Fibroblast of skin of left quadriceps (primary cell): ENCODE results near the gene DSCAM.
A peak's percentile ranks its signal among the peaks of the same experiment; 100 is the strongest.

ENCODE experiments used
- DNase-seq, 2 experiments: peaks; one replicate each; pipeline ENCODE4 v3.0.0-alpha.2; 2013; ENCODE audit warnings: low read depth in 2 of 2

Gene DSCAM

DNA sequence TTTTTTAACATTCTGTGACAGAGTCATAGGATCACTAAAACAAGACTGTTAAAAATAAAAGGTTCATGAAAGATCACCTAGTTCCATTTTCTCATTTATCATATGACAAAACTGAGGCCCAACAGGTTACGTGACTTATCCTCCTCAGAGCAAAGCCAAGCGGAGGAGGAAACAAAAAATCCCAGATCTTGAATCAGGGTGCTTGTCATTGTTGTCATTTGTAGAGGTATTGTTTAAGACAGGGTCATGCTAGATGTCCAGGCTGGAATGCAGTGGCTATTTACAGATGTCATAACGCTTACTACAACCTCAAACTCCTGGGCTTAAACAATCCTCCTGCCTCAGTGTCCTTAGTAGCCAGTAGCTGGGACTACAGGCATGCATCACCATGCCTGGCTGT, 293.2 kb downstream of the DSCAM start:
- DNase-seq = no peak

DNA sequence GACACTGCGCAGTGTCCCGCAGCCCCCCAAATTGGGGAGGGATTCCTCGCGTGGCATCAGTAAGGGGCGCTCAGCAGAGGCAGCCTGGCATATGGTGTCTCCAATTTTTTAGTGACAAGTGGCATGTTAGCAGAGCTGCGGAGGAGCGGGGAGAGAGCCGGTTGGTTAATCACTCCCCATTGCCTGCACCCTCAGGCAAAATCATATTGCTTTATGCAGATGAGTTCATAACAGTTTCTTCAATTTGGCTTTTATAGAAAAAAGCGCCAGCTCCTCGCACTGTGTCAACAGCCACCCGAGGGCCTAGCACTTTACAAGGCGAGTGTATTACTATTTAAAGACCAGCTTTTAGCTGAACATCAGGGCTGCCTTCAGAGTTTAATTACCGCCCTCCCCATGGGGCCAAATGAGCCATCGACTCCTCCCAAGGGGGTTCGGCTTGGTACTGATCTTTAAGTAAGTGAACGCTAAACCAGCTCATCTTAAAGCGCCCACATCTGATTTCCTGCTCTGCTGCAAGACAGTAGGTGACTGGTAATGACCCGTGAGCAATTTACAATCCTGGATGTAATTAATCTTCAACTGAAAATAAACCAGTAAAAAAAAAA, 298.9 kb downstream of the DSCAM start:
- no peak for DNase-seq

DNA sequence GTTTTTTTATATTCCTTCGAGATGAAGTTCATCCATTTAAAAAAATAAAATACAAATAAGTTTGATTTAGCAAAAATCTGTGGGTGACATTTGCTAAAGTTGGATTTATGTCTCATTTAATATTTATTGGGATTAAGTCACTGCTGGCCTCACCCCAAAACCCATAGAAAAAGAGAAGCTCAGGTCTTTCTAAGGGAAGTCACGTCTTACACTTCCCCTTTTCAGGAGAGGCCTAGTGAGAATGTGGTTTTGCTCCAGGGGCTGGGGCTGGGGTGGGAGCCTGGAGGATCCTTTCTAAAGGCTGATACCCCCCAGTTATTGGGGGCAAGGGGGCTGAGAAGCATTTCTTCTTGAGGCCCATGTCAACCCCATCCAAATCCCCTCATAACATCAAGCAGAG, 300.3 kb downstream of the DSCAM start:
- DNase-seq = no peak

DNA sequence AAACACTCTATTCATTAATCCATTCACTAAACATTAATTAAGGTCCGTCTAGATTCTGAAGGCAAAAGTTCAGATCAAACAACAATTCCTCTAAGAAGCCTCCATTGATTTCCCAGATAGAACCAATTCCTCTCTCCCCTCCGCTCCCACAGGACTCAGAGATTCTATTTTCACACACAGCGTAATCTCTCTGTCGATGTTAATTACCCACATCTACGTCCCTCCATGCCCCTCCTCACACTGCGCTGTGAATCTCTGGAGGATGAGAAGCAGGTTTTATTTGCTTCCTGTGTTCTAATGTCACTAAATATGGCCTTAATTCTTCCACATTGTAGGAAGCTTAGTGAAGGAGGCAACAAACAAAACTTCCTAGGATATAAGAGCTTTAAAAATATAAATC, 306.7 kb downstream of the DSCAM start:
- no peak for DNase-seq

DNA sequence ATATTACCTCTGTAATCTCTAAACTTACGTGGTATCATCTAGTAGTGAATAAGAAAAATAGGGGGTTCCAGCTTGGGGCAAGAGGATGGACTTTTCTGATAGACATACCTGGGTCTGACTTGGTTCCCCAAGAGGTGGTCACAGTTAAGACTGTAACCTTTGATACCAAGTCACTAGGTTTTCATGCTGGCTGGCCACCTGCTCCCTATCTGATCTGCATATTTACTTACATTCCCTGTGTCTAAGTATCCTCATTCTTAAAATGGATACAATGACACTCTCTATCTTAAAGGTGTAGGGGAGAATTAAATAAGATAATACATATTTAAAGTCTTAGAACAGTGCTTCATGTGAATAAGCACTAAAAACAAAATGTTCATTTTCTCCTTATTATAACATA, 312.1 kb downstream of the DSCAM start:
- DNase-seq = no peak

DNA sequence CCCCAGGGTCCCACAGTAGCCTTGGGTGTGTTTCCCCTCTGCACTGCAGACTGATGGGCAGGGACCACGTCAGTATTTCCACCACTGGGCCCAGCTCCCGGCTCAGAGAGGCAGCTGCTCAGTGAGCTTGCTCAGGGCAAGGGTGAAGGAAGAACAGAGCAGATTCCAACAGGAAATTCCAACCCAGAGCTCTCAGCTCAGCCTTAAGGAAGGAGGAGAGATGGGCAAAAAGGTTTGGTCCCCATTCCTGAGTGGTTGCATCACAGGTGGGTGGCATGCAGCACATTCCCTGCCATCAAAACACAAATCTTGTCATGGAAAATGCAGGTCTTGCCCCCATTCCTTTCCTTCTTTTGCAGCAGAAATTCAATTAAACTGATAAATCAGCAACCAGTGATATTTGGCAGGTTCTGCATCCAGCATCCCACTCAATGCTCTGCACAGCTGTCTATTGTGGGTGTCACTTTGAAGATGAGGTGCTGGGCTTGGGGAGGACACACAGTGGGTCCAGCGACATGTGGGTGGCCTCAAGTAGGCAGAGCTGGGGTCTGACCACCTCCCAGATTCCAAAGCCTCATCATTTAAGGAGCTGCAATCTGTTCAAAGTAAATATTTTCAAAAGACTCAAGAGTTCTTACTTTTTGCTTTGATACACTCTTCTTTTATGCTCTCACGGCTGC, 315.4 kb downstream of the DSCAM start:
- no peak for DNase-seq

DNA sequence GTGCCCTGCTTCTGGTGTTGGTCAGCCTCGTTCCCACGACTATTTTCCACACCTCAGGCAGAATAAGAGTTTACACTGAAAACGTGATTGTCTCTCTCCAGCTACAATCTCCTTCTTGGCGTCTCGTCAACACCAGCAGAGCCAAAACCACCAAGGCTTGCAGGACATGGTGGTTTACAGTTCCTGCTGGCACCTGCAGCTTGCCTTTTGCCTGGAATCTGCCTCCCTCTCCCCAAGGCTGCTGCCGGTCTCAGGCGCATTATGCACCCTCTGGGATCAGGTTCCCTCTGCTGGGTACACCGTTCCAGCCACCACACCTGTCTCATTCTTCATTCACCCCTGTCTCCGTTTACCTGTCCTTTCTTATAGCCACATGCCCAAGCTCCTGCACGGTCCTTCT, 315.9 kb downstream of the DSCAM start:
- DNase-seq = no peak

DNA sequence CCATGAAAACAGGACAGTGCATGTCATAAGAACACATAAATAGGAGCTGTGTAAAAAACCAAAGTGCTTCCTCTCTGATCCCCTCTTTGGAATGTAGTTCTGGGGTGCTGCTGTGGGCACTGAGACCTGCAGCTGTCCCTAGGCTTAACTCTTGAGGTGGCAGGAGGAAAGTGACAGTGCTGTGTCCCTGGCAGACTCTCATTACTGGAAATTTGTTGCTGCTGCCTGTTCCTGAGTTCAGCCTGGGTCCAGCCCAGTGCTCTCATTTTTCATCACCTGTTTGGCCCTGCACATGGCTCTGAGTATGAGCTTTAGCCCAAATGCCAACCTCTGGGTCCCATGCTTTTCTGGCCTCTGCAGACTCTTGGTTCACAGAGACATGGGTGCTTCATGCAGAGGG, 329.3 kb downstream of the DSCAM start:
- DNase-seq = no peak

DNA sequence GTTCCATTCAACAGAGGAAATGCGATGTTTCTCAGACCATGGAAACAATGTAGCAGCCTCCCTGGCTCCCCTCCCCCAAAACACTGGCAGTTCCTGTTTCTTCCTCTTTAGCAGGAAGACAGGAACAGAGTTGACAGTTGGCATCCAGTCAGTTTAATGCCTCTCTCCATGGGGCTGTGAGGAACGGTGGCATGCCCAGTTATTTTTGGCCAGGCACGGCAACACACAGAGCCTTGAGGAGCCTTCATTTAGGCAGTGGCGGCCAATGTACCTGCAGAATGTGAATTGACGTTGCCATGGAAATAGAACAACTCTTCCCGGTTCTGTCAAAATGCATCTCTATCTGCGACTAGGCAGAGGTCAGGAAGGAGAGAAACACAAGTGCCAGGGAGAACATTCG, 330.6 kb downstream of the DSCAM start:
- no peak for DNase-seq

DNA sequence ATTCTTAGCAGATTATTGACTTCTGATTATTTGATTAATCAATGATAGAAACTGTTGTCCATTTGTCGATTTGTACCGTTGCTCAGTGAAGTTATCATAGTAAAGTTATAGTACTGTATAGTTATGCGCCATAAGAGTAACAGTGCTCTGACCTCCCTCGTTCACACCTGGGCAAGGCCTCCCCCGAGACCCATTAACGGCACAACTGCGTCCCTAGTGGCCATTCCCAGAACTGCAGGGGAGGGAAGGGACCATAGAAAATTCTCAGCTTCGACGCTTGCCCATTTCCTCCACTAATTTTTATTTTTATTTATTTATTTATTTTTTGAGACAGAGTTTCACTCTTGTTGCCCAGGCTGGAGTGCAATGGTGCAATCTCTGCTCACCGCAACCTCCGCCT, 334.4 kb downstream of the DSCAM start:
- no peak for DNase-seq

DNA sequence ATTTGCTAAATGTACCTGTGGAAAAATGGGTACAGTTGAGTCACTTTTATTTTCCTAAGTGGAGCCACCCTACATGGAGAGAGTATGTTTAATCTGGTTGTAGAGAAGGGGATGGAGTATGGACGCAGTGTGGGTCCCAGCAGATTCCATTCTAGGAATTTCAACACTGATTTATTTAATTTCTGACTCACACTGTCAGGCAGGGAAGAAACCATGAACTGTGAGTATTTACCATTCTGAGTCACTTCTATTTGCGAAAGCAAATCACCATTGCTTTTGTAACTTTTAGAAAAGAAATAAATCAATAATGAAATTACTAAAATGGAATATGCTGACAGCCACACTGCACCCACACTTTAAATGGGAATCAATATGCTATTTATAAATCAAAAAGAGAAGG, 339.0 kb downstream of the DSCAM start:
- DNase-seq = peak; percentile 85 to 86

DNA sequence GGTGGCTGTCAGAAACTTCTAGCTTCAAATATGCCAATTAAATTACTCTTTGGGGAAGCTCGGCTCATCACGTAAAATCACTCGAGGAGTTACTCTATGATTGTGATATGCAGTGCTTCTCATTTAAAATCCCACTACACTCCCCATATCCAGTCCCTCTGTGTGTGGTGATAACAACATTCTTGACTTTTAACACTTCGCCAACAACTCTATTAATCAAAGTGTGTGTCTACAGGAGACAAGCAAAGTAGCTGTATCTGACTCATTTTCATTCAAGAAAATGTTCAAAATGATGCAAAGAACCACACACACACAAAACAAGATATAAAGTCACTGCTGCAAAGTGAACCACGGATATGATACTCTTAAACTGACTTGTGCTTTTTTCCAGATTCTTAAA, 341.3 kb downstream of the DSCAM start:
- peak; percentile 77 to 78 for DNase-seq

DNA sequence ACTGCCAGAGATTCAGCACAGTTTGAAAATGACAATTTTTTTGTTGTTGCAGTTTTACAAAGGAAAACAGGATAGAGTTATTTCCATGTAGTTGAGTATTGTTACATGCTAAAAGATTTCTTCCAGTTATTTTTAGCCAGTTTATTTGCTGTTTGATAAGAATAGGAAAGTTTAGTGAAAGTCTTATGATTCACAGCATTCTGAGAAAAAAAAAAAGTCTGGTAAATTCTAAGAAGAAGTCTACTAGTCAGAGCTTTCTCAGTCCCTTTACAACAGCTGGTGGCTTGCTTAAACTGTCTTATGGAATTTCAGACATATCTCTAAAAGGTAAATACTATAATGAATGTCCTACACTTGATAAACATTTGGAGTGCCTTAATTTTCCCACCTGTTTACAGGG, 341.7 kb downstream of the DSCAM start:
- DNase-seq = no peak

DNA sequence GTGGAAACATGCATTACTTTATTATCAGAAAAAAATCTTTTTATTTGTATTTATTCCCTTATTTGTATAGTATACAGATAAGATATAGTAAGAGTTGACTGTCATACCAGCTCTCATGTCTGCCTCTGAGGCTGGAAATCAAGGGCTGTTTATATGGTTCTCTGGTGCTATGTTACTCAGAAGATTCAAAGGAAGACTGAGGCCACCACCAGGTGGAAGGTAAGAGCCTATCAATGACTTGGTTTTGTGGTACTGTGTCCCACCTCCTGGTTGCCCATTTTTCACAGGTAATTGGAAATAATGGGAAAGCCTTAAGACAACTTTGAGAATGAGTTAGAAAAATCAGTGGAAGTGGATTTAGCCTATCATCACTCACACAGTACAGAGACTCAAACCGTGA, 342.1 kb downstream of the DSCAM start:
- DNase-seq = no peak

DNA sequence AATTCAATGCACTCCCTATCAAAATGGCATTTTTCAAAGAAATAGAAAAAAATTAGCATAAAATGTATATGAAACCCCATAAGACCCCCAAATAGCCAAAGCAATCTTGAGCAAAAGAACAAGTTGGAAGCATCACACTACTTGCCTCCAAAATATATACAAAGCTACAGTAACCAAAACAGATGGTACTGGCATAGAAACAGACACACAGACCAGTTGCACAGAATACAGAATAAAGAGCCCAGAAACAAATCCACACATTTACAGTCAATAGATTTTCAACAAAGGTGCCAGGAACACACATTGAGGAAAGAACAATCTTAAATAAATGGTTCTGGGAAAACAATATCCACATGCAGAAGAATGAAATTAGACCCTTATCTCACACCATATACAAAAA, 350.8 kb downstream of the DSCAM start:
- no peak for DNase-seq

DNA sequence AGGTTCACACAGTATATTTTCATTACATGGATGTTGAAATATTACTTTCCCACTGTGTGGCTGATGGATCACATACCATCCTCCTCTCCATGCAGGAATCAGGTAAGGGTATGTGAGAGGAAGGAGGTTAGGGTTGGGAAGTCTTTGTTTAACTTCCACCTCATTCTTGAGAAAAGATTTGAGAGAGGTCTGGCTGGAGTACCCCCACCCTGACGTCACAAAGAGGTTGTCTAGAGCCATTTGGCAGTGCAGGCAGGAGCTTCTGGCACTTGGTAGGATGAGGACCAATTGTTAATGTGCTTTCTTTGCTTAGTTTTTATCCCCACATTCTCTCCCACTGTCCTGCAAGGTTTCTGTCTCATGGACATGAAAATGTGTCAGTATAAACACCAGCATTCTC, 356.6 kb downstream of the DSCAM start:
- no peak for DNase-seq

DNA sequence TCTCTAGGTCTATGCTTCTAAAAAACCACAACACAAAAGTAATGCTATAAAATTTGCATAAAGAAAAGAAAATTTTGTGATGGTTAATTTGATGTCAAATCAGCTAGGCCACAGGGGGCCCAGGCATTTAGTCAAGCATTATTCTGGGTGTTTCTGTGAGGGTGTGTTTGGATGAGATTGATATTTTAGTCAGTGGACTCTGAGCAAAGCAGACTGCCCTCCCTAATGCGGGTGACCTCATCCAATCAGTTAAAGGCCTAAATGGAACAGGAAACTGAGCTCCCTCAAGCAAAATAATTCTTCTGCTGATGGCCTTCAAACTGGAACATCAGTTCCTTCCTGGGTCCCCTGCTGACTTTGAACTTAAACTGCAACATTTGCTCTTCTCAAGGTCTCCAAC, 358.0 kb downstream of the DSCAM start:
- no peak for DNase-seq

DNA sequence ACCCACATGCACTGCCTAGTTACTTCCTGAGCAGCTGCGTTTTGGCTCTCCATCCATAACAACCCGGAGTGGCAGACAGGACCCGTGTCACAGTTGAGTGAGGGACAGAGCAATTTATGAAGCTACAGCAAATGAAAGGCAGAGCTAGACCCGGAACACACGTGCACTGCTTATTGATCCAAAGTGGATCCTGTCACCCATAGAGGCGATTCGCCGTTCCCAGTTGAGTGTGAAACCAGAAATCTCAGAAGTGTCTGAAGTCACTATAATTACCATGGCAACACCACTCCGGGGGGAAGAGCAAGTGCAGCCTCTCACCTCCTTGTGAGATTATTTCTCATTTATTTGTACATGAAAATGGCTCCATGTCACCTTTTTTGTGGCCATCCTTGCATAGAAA, 365.2 kb downstream of the DSCAM start:
- DNase-seq = no peak

DNA sequence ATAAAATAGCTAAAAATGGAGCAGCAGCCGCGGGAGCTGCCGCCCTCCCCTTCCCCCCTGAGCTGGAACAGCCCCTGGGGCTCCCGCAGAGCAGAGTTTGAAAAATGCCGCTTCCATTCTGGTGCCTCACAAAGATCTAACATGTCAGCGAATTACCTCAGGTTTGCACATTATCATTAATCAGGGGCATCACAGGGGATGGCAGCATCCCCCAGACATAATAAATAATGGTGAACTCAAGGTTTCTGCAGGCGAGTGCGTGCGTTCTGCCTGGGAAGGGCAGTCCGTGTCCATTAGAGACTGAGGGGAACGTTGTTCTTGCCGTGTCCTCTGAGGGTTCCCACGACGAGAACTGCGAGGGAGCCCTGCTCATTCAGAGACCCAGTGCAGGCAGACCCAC, 372.4 kb downstream of the DSCAM start:
- DNase-seq = no peak

DNA sequence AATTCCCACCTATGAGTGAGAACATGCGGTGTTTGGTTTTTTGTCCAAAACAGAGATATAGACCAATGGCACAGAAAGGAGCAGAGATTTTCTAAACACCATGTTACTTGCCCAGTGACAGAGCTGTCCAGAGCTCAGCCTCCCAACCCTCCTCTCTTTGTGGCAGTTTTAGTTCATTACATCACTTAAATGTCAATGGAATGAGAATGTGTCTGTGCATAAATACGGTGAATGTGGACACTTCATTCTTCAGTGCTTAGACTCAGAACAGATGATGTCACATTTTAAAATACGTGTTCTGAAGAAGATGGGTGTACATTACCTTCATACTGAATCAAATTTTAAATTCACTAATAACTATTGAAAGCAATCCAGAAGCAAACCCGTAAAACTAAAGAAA, 374.9 kb downstream of the DSCAM start:
- DNase-seq = peak in 1 of 2 experiments; percentile 1

DNA sequence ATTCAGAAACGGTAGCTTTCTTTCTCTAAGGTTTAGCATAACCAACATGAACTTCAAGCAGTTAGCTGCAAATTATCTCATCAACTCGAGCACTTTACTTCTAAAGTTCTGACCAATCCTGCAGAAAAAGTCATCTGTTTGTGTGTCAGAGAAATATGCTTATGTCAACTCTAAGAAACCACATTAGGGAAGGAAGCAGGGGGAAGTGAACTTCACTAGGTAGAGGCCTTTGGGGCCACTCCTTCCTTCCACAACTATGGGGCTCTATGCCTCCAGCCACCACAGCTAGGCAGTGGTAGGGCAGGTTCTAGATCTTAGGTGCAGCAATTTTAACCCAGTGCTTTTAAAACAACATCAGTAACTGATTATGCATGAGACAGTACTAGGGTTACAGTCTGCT, 375.9 kb downstream of the DSCAM start:
- DNase-seq = peak; percentile 5 to 16

DNA sequence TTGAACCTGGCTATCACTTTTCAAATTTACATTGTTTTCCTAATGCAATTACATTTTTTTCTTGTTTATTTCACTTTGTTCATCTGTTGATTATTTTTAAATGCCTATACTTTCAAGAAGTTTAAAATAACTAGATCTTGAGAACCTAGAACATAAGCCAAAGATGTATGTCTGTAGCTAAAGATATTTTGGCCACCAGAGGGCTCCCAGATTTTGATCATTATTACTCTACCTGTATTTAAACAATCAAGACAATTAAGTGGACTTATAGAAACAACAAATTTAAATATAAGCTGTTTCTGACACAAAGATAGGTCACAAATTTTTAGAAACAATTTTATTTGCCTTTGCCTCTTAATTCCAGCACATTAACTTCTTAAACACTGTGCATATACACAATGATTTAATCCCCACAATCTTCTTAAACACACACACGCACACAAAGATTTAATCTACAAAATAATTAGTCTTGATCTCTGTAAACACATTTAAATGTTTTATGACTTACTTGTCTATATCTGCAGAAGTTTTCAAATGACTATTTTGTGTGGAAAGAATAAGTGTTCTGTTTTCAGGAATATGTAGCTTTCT, 380.0 kb downstream of the DSCAM start:
- peak; percentile 13 to 20 for DNase-seq

DNA sequence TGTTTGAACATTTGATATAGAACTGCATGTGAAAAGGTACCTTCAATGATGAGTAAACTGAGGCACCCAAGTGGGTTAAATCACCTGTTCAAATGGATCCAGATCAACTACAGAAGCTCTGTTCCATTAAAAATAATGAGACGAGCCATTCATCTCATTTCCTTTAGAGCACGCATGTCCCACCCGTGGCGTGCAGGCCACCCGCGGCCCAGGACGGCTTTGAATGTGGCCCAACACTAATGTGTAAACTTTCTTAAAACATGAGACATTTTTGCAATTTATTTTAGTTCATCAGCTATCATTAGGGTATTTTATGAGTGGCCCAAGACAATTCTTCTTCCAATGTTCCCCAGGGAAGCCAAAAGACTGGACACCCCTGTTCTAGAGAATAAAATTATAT, 381.6 kb downstream of the DSCAM start:
- no peak for DNase-seq

DNA sequence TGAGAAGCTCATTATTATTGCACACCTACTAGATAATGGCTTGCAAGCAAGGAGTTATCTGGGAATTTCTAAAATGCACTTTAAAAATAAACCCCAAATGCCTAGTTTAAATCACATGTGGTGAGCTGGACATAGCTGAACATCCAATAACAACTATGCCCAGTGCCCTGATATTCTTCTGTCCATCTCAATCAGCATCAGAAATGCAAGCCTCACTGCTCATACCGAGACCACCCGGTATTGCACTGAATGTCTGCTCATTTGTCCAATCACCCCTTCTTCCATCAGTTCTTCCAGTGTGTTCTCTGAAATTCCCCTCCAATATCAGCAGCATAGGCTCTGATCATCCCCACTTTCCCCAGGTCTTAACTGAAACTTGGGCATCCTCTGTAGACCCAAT, 383.8 kb downstream of the DSCAM start:
- DNase-seq = no peak
